HG02981 (cell line): ENCODE measurements around the gene LRIG1.

ENCODE experiments used
- ATAC-seq: cut with Tn5 transposase; IDR thresholded peaks from one replicate; pipeline ENCODE4 v1.9.1; 2021; ENCODE audit warnings: mild to moderate bottlenecking, moderate library complexity; ENCODE audit not compliant: unreplicated experiment

Gene LRIG1

DNA sequence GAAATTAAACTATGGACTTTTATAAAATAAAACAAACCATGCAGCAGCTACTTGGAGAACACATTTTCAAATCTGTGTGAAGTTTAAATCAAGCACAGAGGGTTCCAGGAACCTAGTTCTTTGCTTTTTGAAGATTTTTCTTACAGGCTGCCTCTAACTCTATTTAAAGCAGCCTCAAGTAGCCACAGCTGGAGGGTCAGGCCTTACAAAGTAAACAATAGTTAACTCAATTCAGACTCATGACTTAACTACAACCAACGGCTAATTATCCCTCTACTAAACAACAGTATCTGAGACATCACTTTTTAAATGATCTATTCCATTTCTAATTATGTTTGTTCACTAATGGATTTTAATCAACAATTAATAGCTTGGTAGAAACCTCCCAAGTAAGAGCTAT lies 9.8 kb downstream of the LRIG1 start:
- ATAC-seq: no peak

DNA sequence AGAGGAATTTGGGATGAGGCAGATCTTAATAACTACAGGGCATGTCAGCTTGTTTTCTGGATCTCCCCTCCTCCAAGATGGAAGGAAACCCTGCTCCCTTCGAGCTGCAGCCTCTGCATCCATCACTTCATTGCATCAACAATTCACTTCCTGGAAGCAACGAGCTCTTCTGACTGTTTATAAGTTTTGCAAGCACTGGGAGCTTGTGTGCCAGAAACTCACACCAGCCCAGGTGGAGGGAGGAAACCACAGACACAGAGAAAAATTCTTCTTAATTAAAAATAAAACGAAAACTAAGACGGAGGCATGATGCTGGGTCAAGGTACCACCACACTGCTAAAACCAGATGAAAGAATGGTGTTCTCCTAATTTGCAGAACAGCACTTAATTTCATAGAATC lies 10.6 kb downstream of the LRIG1 start:
- no peak for ATAC-seq

DNA sequence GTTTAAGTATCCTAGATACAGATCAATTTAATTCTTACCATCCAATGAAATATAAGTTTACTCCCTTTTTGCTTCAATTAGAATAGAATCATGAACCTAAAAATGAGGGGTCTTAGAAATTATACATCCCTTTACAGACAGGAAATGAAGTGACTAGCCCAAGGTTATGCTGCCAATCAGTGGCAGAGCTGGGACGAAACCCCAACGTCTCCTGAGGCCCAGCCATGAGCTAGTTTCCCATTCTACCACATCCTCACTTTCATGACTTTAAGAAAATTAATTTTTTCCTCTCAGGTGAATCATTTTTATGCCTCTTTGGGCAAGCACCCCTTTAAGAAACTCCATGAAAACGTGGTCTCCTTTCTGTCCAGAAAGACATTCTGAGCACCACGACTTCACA lies 11.2 kb downstream of the LRIG1 start:
- ATAC-seq: no peak

DNA sequence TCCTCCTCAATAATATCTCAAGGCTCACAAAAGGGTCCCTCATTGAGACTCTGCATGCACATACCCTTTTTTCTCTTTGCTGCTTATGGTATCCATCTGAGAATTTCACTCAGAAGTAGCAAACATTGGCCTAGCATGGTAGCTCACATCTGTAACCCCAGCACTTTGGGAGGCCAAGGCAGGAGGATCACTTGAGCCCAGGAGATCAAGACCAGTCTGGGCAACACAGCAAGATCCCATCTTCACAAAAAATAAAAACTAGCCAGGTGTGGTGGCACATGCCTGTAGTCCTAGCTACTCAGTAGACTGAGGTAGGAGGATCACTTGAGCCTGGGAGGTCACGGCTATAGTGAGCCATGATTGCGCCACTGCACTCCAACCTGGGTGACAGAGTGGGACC lies 11.7 kb downstream of the LRIG1 start:
- ATAC-seq: no peak

DNA sequence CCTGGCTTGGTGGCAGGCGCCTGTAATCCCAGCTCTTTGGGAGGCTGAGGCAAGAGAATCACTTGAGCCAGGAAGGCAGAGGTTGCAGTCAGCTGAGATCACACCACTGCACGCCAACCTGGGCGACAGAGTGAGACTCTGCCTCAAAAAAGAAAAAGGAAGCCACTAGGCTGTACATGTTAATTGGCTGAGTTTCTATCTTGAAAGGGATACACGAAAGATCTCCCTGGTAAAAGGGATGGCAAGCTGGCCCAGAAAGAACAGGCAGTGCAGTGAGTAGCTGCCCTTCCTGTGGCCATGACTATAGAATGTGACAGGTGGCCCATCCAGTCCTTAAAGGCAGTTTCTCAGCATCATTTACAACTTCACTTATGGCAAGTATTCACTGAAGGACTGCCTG lies 12.3 kb downstream of the LRIG1 start:
- no peak for ATAC-seq

DNA sequence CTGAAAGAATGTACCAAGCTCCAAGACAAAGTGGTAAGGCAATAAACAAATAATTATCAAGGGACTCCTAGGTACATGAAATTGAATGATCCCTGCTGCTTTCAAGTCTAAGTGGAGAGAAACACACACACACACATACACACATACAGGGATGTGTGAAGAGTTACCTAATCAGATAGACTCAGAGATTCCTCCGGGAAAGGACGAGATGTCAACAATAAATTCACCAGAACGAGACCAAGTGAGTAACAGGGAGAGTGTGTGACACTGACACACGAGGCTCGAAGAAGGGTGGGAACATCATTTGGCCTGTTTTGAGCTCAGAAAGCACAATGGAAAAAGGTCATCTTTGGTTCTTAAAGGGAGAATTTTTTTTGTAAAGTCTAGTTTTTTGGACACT lies 13.4 kb downstream of the LRIG1 start:
- ATAC-seq: no peak

DNA sequence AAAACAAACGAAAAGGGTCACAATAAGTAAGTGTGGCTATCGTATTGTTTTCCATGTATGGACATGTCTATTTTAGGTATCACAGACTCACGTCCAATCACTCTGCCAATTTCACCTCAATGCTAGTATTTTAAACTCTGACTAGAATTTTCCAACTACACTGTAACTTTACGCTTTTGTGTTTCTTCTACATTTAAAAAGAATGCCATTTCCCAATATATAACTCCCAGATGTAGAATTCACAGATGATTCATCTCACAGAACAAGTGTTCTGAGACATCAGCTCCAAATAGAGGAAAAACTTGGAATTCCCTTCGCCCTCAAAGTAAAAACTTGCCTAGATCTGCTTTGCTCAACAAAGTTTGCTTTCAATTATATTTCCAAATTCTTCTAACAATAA lies 14.2 kb downstream of the LRIG1 start:
- no peak for ATAC-seq

DNA sequence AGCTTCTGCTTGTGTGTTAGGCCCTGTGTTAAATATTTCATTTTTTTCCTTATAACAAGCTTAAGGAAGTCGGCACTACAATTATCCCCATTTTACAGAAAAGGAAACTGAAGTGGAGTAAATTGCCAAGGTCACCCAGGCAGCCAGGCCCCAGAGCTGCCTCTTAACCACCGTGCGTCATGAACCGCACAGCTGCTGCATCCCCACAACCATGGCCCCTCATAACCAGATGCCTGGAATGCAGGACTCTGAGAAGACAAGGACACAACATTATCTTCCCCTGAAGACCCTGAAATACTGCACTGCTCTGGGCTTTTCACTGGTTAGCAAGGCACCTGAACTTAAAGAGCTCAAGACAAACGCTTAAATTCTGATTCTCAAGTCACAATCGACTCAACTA lies 14.6 kb downstream of the LRIG1 start:
- no peak for ATAC-seq

DNA sequence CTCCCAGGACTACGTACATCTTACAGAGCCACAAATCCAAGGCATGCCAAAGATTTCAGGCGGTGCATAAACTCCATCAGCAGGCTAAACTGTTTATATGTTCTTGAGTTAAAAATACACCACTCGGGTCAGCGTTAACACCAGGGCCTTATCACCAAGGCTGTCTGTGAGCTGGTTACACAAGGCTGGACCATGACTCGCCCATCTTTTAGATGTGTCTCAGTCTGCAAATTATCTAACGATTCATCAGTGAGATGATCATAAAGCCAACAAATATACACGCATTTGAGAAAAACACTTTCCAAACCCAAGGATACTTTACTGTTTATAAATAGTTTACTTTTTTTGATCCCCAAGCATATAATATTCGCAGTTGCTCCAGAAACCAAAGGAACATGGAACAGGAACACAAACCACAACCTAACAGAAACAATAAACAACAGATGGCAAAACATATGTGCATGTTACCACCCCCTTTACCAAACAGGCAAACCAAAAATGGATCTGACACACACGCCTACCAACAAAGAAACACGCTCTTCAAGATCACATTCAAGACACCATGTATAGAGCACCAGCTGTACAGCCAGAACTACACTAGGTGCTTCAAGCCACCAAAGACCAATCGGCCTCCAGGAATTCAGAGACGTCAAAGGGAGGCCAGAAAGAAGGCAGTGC lies 15.4 kb downstream of the LRIG1 start:
- no peak for ATAC-seq

DNA sequence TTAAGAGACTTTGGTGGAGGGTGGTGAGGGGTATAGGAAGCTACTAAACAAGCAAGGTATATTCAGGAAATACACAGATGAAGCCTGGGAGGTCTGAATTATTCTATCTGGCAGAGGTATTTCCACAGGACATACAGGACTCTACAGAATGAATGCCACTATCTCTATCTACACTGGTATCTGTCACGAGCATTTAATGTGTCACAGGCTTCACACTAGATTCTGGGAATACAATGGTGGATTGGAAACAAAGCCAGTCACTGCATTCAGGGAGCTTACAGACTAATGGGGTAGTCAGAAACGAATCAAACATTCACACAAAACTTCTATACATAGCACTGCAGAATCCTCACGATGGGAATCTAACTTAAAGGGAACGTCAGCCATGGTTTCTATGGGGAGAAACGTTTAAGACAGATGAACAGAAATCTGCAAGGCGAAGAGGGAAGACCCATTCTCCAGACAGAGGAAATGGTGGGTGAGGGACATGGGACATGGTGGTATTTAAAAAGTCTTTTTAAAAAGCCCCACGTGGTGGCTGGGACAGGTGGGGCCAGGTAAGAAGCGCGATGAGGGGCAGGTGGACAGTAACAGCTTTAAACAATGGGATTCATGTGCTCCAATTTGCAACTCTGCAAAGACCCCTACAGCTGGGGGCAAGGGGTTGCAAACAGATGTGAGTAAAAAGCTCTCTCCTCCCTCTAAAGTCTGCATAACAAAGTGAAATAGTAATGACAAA lies 16.5 kb downstream of the LRIG1 start:
- ATAC-seq: no peak

DNA sequence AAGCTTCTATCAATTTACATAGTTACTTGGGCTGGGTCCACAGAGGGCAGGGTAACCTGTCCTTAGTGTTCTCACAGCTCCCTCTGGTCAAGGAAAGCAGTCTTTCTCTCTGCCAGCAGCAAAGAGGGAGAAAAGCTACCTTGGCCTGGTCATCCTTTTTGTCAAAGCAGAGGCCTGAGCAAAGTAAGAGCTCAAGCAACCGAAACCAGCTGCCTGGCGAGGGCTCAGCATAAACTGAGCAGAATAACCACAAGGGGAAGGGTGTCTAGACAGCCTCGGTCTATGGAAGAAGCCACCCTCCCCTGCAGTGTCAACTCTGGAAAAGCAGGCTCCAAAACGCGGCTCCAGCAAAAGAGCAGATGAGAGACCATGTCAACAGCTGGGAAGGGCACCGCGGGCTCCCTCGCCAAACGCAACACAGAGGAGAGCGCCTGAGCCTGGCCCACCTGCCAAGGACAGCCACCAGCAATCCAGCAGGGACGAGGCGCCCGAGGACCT lies 17.4 kb downstream of the LRIG1 start:
- no peak for ATAC-seq

DNA sequence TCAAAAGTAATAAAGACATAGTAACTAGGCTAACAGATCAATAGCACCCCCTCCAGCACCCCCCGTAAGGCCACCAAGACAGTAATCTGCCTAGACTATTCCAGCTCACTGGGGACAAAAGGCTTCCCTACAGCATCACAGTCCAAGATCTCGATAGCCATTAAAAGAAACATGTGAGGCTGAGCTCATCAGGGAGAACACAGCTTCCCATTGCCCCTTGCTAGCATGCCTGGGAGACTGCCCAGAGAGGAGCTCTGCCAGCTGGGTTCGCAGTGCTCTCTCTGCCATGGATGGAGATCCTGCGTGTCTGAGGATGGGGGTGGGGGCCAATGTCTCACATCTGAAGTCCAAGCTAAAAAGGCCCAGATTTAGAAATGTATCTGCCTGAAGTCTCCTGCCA lies 17.8 kb downstream of the LRIG1 start:
- ATAC-seq: no peak

DNA sequence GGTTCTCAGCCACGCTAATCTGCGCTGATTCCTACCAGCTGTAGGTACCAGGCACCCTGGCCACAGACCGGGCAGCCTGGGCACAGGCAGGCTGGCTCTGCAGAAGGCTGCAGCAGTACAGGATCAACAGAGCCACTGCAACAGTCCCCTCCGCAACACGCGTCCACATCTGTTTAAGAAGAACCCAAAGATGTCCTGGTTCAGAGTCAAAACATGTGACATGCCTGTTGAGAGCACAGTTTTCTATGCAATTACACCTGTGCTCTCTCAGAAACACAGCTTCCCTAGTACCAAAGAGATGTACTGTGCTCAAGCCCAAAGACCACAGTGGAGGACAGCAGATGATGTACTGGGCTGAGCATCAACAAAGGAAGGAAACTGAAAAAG lies 18.8 kb downstream of the LRIG1 start:
- ATAC-seq: no peak

DNA sequence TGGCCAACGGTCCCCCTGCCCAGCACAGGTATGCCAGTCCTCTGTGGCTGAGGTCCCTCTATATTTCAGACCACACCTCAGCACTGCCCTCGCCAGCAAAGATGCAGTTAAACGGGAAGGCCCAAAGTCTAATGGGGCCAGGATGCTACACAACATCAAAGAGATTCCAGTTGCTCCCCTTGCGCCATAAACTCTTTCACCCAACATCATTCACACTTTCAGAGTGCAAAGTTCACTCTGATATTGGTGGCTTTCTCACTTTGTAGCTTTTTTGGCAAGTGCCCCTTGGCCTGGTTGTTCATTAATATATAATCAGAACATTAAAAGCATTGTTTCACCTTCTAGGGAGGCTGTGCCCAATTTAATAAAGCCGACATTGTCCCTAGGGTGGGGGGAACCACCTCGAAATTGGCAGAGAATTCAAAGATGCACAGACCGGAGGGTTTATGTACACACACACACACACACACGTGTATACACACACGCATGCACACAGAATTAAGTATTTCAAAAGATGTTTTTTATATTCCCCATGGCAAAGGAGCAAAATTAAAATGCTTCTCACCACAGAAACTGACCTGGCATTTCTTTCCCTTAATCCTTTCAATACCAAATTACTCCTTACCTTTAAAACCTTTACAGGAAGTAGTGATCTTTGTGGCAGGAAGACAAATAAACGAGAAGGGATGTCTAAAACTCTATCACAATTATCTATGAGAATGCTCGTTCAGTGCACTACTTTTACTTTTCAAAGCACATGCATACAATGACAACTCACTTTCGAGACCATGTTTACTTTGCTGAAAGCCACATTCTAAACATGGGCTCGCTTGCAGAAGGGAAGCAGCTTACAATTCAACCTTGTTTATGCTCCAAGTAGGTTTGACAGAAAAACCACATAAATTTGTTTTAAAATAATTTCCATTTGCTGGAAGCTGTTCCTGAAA lies 19.5 kb downstream of the LRIG1 start:
- ATAC-seq: peak; percentile 17

DNA sequence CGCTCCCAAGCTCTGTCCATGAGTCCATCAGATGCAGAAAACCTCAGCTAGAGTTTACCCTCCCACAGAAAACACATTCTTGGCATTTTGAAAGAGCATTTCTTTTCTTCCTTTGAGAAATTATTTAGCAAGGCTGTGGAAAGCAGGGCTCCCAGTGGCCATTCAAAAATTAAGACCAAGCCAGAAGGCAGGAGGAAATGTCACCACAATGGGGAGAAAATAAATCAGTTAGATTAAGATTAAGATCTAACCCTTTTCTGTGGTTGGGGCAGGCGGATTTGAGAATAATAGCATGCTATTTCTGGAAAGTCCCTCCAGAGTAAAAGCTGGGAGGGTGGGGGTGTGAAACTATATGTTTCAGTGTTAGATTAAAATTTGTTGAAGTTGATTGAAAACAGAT lies 20.2 kb downstream of the LRIG1 start:
- peak; percentile 39 for ATAC-seq

DNA sequence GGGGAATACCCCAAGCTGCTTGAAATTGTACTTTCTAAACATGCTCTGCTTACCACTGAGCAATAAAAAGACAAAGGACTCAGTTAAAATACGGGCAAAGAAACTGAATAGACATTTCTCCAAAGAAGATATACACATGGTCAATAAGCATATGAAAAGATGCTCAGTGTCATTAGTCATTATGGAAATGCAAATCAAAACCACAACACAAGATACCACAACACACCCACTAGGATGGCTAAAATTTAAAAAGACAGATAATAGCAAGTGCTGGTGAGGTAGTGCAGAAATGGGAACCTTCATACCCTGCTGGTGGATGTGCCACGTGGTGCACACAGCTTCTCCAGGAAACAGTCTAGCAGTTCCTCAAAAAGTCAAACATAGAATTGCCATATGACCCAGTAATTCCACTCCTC lies 21.3 kb downstream of the LRIG1 start:
- ATAC-seq: peak; percentile 34

DNA sequence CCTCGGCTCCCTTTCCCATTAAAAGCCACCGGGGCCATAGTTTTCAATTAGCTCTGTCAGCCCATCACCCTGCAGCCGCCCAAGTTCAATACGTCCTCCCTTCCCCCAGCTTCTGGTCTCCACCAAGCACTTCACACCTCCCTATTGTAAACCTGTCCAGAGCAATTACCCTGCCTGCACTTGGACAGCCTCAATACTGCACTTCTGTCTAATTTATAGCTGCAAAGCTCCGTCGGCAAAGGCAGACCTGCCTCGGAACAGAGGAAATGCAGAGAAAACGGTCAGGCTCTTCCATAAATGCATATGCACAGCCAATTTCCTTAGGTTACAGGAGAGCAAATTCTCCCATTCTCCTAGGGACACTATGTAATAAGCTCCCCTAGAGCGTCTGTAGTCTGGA lies 21.9 kb downstream of the LRIG1 start:
- no peak for ATAC-seq

DNA sequence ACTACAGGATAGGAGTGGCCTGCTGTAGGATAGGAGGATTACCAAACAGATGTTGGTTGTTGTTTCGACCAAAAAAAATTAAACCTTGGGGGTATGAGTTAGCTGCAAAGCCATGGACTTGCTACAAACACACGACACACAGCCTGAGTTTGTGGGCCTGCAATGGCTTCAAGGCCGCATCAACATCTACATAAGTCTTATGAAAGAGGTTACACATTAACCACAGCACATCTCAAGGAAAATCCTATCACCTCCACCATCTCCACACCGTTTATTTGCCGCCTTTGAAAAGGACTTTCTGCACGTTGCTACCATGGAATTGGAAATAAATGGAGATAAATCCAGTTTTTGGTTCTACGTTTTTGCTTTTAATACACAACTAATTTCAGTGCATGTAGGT lies 23.0 kb downstream of the LRIG1 start:
- ATAC-seq: no peak

DNA sequence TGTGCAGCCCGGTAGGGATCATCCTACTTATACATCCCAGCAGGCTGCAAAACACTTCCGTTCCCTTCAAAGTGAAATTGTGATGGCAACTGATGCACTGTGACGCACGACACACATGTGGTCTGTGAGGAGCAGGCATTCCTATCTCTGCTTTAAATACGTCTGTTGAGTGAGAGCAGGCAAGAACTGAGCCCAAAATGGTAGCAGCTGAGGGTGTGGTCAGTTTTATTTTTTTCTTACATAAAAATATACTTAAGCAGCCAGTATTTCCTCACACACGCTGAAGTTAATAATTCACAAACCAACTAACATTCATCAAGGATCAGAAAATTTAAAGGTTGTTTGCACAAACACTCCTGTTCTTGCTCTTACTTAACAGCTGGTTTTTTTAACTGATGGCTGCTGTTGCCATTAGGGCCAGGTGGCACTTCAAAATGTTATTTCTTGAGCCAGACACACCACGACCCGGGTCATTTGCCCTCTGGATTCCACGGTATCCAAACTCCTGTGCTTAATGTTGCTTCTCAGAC lies 23.9 kb downstream of the LRIG1 start:
- ATAC-seq: no peak

DNA sequence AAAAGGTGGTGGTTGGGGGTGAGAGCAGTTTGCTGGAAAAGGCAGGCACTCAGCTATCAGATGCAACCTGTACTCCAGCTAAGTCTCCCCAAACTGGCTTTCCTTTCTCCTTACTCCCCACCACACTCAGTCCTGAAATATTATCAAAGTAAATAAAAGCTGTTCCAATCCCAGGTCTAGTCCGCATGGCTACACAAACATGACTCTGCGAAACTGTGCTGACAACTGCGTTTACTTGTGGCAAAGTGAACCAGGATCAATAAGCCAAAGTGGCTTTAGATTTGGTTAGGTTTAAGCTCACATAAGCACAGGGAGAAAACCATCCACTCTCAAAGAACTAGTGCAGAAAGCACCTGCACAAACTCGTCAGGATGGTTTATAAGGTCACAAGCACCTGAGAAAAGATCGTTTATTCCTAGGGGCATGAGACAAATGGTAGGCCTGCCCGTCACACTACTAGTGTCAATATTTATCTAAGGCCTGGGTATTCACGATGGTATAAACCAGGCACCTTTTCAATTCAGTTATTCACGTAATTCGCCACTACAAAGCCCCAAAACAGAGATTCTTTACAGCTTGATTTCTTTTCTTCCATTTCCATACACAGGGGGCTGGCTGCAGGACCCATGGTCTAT lies 25.3 kb downstream of the LRIG1 start:
- ATAC-seq: no peak

DNA sequence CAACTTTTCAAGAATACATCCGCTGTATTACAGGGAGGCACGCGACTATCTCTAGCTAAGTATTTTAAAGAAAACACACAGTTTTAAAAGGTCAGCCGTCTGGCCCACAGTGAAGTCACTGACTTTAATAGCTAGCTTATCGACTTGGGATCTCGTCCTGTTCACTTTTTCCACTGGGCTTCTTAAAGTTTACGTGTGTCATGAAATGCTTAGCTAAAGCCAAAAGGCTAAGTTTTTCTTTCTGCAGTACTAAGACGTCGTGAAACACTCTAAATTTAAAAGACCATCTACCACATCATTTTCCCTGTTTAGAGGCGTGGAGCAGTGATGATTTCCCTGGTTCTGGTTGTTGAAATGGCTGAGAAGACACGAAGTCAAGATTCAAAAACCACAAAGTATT lies 27.1 kb downstream of the LRIG1 start:
- ATAC-seq: no peak
